GM12891 (cell line): Measurements from ENCODE around the gene FGD3.

Experiments used
- POU2F2 ChIP-seq: IDR thresholded peaks from 2 replicates; pipeline ENCODE4 v1.6.1; 2011; ENCODE audit warnings: low read depth, mild to moderate bottlenecking, control low read depth, low read length, moderate library complexity
- TAF1 ChIP-seq: IDR thresholded peaks from 2 replicates; pipeline ENCODE4 v1.6.1; 2011; ENCODE audit warnings: low read depth, low read length, control low read depth

GRCh38 chr9:92966518-92966800, 19.1 kb downstream of the FGD3 start:
- TF ChIP-seq TAF1: no peak
- TF ChIP-seq POU2F2: no peak
